K562 (cell line): Measurements from ENCODE around the gene CCDC85B. TPM values are rescaled to one million over a fixed set of nuclear protein-coding genes. Genes with fewer than 3 reads are reported as not detected.
A peak's percentile ranks its signal among the peaks of the same experiment; 100 is the strongest.

Source experiments
- ARID3A ChIP-seq: IDR thresholded peaks from 2 replicates; pipeline ENCODE4 v1.6.1; 2012; ENCODE audit warnings: low read depth, low read length, improper control_type of control experiment, borderline replicate concordance
- ETV6 ChIP-seq, 3 experiments: fragments of 150-350 bp in 1 of 3; sonication (generic) in 1 of 3; formaldehyde crosslinking in 1 of 3; IDR thresholded peaks; 2 replicates each; pipeline versions ENCODE4 v1.6.1 to v1.8.0; 2014 to 2022; ENCODE audit warnings: borderline replicate concordance in 2 of 3, low read depth in 2 of 3, antibody characterized with exemption in 1 of 3, low read length in 1 of 3, mild to moderate bottlenecking in 1 of 3, missing genetic modification reagents in 1 of 3
- GTF2A2 ChIP-seq: IDR thresholded peaks from 2 replicates; pipeline ENCODE4 v1.6.1; 2016; ENCODE audit warnings: mild to moderate bottlenecking, missing genetic modification characterization, missing compliant biosample characterization
- HDAC1 ChIP-seq, 2 experiments: fragments of 450-650 bp; IDR thresholded peaks; 2 replicates each; pipeline ENCODE4 v1.6.1; 2016 to 2017; ENCODE audit warnings: inconsistent platforms in 1 of 2, mild to moderate bottlenecking in 1 of 2, moderate library complexity in 1 of 2
- HNRNPUL1 ChIP-seq: fragments of 200-400 bp; formaldehyde crosslinking; IDR thresholded peaks from 2 replicates; pipeline ENCODE4 v1.6.1; 2017; ENCODE audit warnings: low read length
- IRF2 ChIP-seq: sonication (generic); formaldehyde crosslinking; IDR thresholded peaks from 2 replicates; pipeline ENCODE4 v1.8.1; 2022; ENCODE audit warnings: mild to moderate bottlenecking, missing genetic modification reagents
- KLF6 ChIP-seq: fragments of 250-450 bp; sonication (Bioruptor Pico); IDR thresholded peaks from 2 replicates; pipeline ENCODE4 v1.4.0; 2020; ENCODE audit warnings: mild to moderate bottlenecking, moderate library complexity, borderline replicate concordance
- MAZ ChIP-seq, 2 experiments: fragments of 450-650 bp in 1 of 2; sonication (generic) in 1 of 2; formaldehyde crosslinking; IDR thresholded peaks in 1 of 2; conservative IDR thresholded peaks in 1 of 2; 2 replicates each; pipeline versions ENCODE4 v1.4.0 to v1.5.0; 2020; ENCODE audit warnings: mild to moderate bottlenecking in 1 of 2, missing genetic modification reagents in 1 of 2
- MXI1 ChIP-seq: IDR thresholded peaks from 2 replicates; pipeline ENCODE4 v1.6.1; 2011; ENCODE audit warnings: low read depth, mild to moderate bottlenecking, improper control_type of control experiment, low read length
- NCOR1 ChIP-seq: fragments of 450-650 bp; IDR thresholded peaks from 2 replicates; pipeline ENCODE4 v1.6.1; 2016; ENCODE audit warnings: mild to moderate bottlenecking, moderate library complexity
- NFE2 ChIP-seq: IDR thresholded peaks from 2 replicates; pipeline ENCODE4 v1.6.1; 2014; ENCODE audit warnings: antibody characterized with exemption, low read depth
- PHF8 ChIP-seq: fragments of 200-600 bp; sonication (generic); IDR thresholded peaks from 2 replicates; pipeline ENCODE4 v1.6.1; 2012; ENCODE audit warnings: mixed run types, mild to moderate bottlenecking, inconsistent platforms, low read length, moderate library complexity, borderline replicate concordance
- RBM15 ChIP-seq: fragments of 200-400 bp; formaldehyde crosslinking; IDR thresholded peaks from 2 replicates; pipeline ENCODE4 v1.6.1; 2018; ENCODE audit warnings: mild to moderate bottlenecking, low read length, moderate library complexity; ENCODE audit not compliant: insufficient read depth
- SIN3A ChIP-seq, 2 experiments: fragments of 150-350 bp in 1 of 2; IDR thresholded peaks; 2 replicates each; pipeline ENCODE4 v1.6.1; 2011 to 2016; ENCODE audit warnings: borderline replicate concordance in 2 of 2, low read depth in 2 of 2, low read length in 2 of 2, mild to moderate bottlenecking in 2 of 2, moderate library complexity in 2 of 2; ENCODE audit not compliant: control insufficient read depth in 1 of 2
- SP1 ChIP-seq: sonication (generic); formaldehyde crosslinking; IDR thresholded peaks from 2 replicates; pipeline ENCODE4 v1.8.1; 2022; ENCODE audit warnings: mild to moderate bottlenecking, missing genetic modification reagents
- SRSF1 ChIP-seq: fragments of 200-400 bp; formaldehyde crosslinking; IDR thresholded peaks from 2 replicates; pipeline ENCODE4 v1.6.1; 2017; ENCODE audit warnings: mild to moderate bottlenecking, low read depth, low read length, moderate library complexity
- TFE3 ChIP-seq: fragments of 450-650 bp; formaldehyde crosslinking; IDR thresholded peaks from 2 replicates; pipeline ENCODE4 v1.4.0; 2020; ENCODE audit warnings: mild to moderate bottlenecking, mixed read lengths
- TGIF2 ChIP-seq: sonication (generic); formaldehyde crosslinking; IDR thresholded peaks from 2 replicates; pipeline ENCODE4 v1.8.1; 2022; ENCODE audit warnings: mild to moderate bottlenecking, missing genetic modification reagents, moderate library complexity
- ZNF592 ChIP-seq: fragments of 450-650 bp; IDR thresholded peaks from 2 replicates; pipeline ENCODE4 v1.6.1; 2017; ENCODE audit warnings: antibody characterized with exemption, mild to moderate bottlenecking
- ZNF668 ChIP-seq: fragments of 250-450 bp; sonication (Bioruptor Pico); IDR thresholded peaks from 2 replicates; pipeline ENCODE4 v1.8.0; 2022; ENCODE audit warnings: mild to moderate bottlenecking, inconsistent platforms
- polyA plus RNA-seq, 8 experiments: library from polyadenylated mRNA; depleted of rRNA in 4 of 8; stranded (reverse) in 5 of 8; unstranded in 3 of 8; fragments of >200 nt; fragmentation: Nextera tagmentation in 2 of 8; fragmentation: Illumina TruSeq in 1 of 8; extraction: Ambion mirVana in 2 of 8; extraction: Trizol in 1 of 8; gene quantifications; 2 replicates each; pipeline versions ENCODE4 v1.2.1 to v1.2.3, GENCODE V29; 2011 to 2014; ENCODE audit warnings: inconsistent platforms in 1 of 8, missing spikeins in 1 of 8
- total RNA-seq, 7 experiments: library from RNA; depleted of rRNA in 6 of 7; stranded (reverse); fragments of >200 nt in 6 of 7; fragmentation: Illumina TruSeq in 2 of 7; extraction: Trizol in 2 of 7; gene quantifications; 2 replicates each; pipeline versions ENCODE4 v1.2.1 to v1.2.3, GENCODE V29; 2011 to 2021; ENCODE audit warnings: low replicate concordance in 1 of 7

CCDC85B gene
- total and polyA plus RNA-seq, 9 of the 15 experiments (the other 6 are each of a cell fraction or from before 2014, with no cell fraction given): 0.14 to 138 (median 6.2) TPM

- TF ChIP-seq SP1 (CRISPR knock-in tag): peak; percentile 96
- TF ChIP-seq TFE3 (CRISPR knock-in tag): no peak
- TF ChIP-seq HDAC1 (IDR thresholded peaks at IDR 0.05): peak; percentile 23 to 50; a peak in 2 of 4 replicates
- 0 out of 2 replicates have a peak, but pooled peaks have one; percentile 36 for TF ChIP-seq MXI1
- peak in 1 of 2 experiments; percentile 66; a peak in 2 of 4 replicates for TF ChIP-seq ETV6 (IDR thresholded peaks at IDR 0.05; ENCODE audit: borderline replicate concordance in 1 of 2, low read depth in 2 of 2, low read length in 1 of 2)
- TF ChIP-seq ETV6 (CRISPR knock-in tag; IDR thresholded peaks at IDR 0.05; ENCODE audit: borderline replicate concordance): no peak
- TF ChIP-seq PHF8: peak; percentile 52; the same call in 1 of the 2 replicates
- peak; percentile 46; the same call in 1 of the 2 replicates for TF ChIP-seq ARID3A
- TF ChIP-seq HNRNPUL1: no peak
- peak; percentile 72 for TF ChIP-seq NCOR1
- no peak for TF ChIP-seq KLF6 (CRISPR knock-in tag)
- TF ChIP-seq GTF2A2 (tag): 0 out of 2 replicates have a peak, but pooled peaks have one; percentile 8
- no peak; the same call in 1 of the 2 replicates for TF ChIP-seq IRF2
- TF ChIP-seq RBM15: no peak
- peak; percentile 62; the same call in 1 of the 2 replicates for TF ChIP-seq ZNF592
- TF ChIP-seq MAZ (CRISPR knock-in tag; conservative IDR thresholded peaks at IDR 0.05 in 1 of 2, IDR thresholded peaks at IDR 0.05 in 1 of 2): peak; percentile 100
- peak; percentile 75; the same call in 1 of the 2 replicates for TF ChIP-seq TGIF2 (CRISPR knock-in tag)
- TF ChIP-seq ZNF668 (CRISPR knock-in tag): peak; percentile 35; the same call in 1 of the 2 replicates
- no peak for TF ChIP-seq SRSF1
- TF ChIP-seq SIN3A (IDR thresholded peaks at IDR 0.05; ENCODE audit: borderline replicate concordance in 2 of 2, control insufficient read depth in 1 of 2, low read depth in 2 of 2, low read length in 2 of 2): peak in 1 of 2 experiments; percentile 79; a peak in 2 of 4 replicates
- peak; percentile 40; the same call in 1 of the 2 replicates for TF ChIP-seq NFE2
Observed at GRCh38 chr11:65919141-65919572, 28.7 kb downstream of the CCDC85B start, which contains the start of gene DRAP1 (continued).
